Endodermal cell (in vitro differentiated cells): ENCODE measurements around the gene GPC6. TPM values are rescaled to one million over a fixed set of nuclear protein-coding genes. Genes with fewer than 3 reads are reported as not detected.
A peak's percentile ranks its signal among the peaks of the same experiment; 100 is the strongest.

Experiments
- DNase-seq: peaks from one replicate; pipeline ENCODE4 v3.0.0-alpha.2; 2017
- H3K27ac ChIP-seq: 2 replicates; pipeline ENCODE4 v1.5.1; 2013; ENCODE audit warnings: mild to moderate bottlenecking, low read depth, low read length, moderate library complexity
- H3K27me3 ChIP-seq: 2 replicates; pipeline ENCODE4 v1.6.1; 2013; ENCODE audit warnings: mild to moderate bottlenecking, low read length, moderate library complexity; ENCODE audit not compliant: insufficient read depth, control insufficient read depth, poor library complexity, severe bottlenecking
- H3K36me3 ChIP-seq: 2 replicates; pipeline ENCODE4 v1.7.0; 2013; ENCODE audit warnings: mild to moderate bottlenecking, low read length, moderate library complexity; ENCODE audit not compliant: control insufficient read depth, insufficient read depth
- H3K4me1 ChIP-seq: one replicate; pipeline ENCODE4 v1.7.0; 2013; ENCODE audit warnings: low read length; ENCODE audit not compliant: control insufficient read depth, insufficient read depth
- H3K4me3 ChIP-seq: 2 replicates; pipeline ENCODE4 v1.5.1; 2013; ENCODE audit warnings: mild to moderate bottlenecking, low read length, moderate library complexity
- H3K9ac ChIP-seq: 2 replicates; pipeline ENCODE4 v1.6.1; 2013; ENCODE audit warnings: mild to moderate bottlenecking, low read length, moderate library complexity; ENCODE audit not compliant: poor library complexity, severe bottlenecking; ENCODE audit errors: extremely low read depth
- H3K9me3 ChIP-seq: 2 replicates; pipeline ENCODE4 v1.6.1; 2013; ENCODE audit warnings: mild to moderate bottlenecking, low read length, moderate library complexity; ENCODE audit not compliant: control insufficient read depth
- H3K27ac Mint-ChIP-seq: 2 replicates; pipeline ENCODE4 v1.8.0; 2020; ENCODE audit warnings: mixed read lengths
- H3K27me3 Mint-ChIP-seq: 2 replicates; pipeline ENCODE4 v1.8.0; 2021; ENCODE audit warnings: mild to moderate bottlenecking, mixed read lengths; ENCODE audit not compliant: insufficient read depth
- H3K36me3 Mint-ChIP-seq: 2 replicates; pipeline ENCODE4 v1.8.0; 2020; ENCODE audit warnings: low read depth, mixed read lengths
- H3K4me1 Mint-ChIP-seq: 2 replicates; pipeline ENCODE4 v1.8.0; 2020; ENCODE audit warnings: mixed read lengths
- H3K4me3 Mint-ChIP-seq: 2 replicates; pipeline ENCODE4 v1.8.0; 2020; ENCODE audit warnings: mild to moderate bottlenecking, moderate library complexity, mixed read lengths
- H3K9me3 Mint-ChIP-seq: 2 replicates; pipeline ENCODE4 v1.8.0; 2020; ENCODE audit warnings: mild to moderate bottlenecking, mixed read lengths
- WGBS, 2 experiments: methylation state at CpG; one replicate each; pipeline versions ENCODE4 v1.1.5 to v1.1.7; 2013; ENCODE audit warnings: missing lambda C conversion rate in 2 of 2, mixed read lengths in 1 of 2; ENCODE audit not compliant: insufficient coverage in 1 of 2, insufficient read length in 1 of 2; 5-methylcytosine and 5-hydroxymethylcytosine counted together
- total RNA-seq, 2 donors: library from RNA; stranded (reverse); fragmentation: NEBNext Ultra II Directional in 1 of 2; extraction: Animal tissue kit (Norgen Biotek cat#: 25700) in 1 of 2; gene quantifications; 2 replicates in 1 of 2; 3 replicates in 1 of 2; pipeline ENCODE4 v1.2.1, GENCODE V29; 2021
- TF ChIP-seq, protein P1 (sequence below): fragments of 200-600 bp; sonication (generic); conservative IDR thresholded peaks from 2 replicates; pipeline ENCODE4 v1.5.0; 2021; ENCODE audit warnings: antibody characterized with exemption, mild to moderate bottlenecking

GPC6 gene
- total RNA-seq, 2 donors from 2014 or later = 69.6 to 80.4 TPM

GRCh38 chr13:94182185-94182761 is 955.7 kb downstream of the GPC6 start:
- Histone ChIP-seq H3K9me3 (no peaks in the 10 kb centered on the region), H3K27ac (no peak overlapping the region), H3K4me3 (no peak overlapping the region), H3K4me1 (no peaks in the 10 kb centered on the region), H3K27me3 (no peaks in the 10 kb centered on the region), H3K9ac (no peak overlapping the region), H3K36me3 (no peaks in the 10 kb centered on the region)
- H3K36me3 Mint-ChIP-seq = peaks cover 7% of the 10 kb centered on the region
- H3K27ac Mint-ChIP-seq = no peak overlapping the region
- TF ChIP-seq, protein P1, sequence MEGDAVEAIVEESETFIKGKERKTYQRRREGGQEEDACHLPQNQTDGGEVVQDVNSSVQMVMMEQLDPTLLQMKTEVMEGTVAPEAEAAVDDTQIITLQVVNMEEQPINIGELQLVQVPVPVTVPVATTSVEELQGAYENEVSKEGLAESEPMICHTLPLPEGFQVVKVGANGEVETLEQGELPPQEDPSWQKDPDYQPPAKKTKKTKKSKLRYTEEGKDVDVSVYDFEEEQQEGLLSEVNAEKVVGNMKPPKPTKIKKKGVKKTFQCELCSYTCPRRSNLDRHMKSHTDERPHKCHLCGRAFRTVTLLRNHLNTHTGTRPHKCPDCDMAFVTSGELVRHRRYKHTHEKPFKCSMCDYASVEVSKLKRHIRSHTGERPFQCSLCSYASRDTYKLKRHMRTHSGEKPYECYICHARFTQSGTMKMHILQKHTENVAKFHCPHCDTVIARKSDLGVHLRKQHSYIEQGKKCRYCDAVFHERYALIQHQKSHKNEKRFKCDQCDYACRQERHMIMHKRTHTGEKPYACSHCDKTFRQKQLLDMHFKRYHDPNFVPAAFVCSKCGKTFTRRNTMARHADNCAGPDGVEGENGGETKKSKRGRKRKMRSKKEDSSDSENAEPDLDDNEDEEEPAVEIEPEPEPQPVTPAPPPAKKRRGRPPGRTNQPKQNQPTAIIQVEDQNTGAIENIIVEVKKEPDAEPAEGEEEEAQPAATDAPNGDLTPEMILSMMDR = no peak
- no peak overlapping the region for H3K4me3 Mint-ChIP-seq
- DNase-seq = no peak
- H3K27me3 Mint-ChIP-seq = no peaks in the 10 kb centered on the region
- peaks cover 5% of the 10 kb centered on the region for H3K4me1 Mint-ChIP-seq
- no peaks in the 10 kb centered on the region for H3K9me3 Mint-ChIP-seq

DNA sequence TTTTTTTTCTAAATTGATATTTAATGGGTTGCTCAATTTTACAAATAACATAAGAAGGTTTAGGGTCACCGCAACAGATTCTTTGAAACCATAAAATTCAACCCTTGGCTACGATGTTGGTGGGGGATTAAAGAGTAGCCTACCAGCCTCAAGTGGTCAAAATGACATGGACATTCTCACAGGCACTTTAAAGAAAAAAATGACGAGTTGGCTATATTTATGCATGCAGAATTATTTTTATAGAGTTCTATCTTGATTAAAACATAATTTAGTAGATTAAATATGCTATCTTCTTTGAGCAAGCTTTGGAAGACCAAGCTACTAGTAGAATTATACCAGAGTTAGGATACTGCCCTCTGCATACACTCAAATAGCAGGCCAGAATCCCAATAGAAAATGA is 959.9 kb downstream of the GPC6 start:
- H3K4me3 ChIP-seq = no peak overlapping the region
- no peaks in the 10 kb centered on the region for H3K27me3 Mint-ChIP-seq
- DNase-seq = no peak
- H3K27ac Mint-ChIP-seq = no peak overlapping the region
- H3K4me1 Mint-ChIP-seq = peaks cover 14% of the 10 kb centered on the region
- peaks cover 7% of the 10 kb centered on the region for H3K36me3 Mint-ChIP-seq
- H3K36me3 ChIP-seq = no peaks in the 10 kb centered on the region
- no peak overlapping the region for H3K9ac ChIP-seq
- TF ChIP-seq, protein P1 = no peak
- H3K4me3 Mint-ChIP-seq = no peak overlapping the region
- no peaks in the 10 kb centered on the region for H3K27me3 ChIP-seq
- H3K9me3 Mint-ChIP-seq = no peaks in the 10 kb centered on the region
- H3K4me1 ChIP-seq = no peaks in the 10 kb centered on the region
- no peak overlapping the region for H3K27ac ChIP-seq
- 97 to 100% methylated on average over 1 to 3 of the region's 3 CpGs for WGBS, 2 experiments
- H3K9me3 ChIP-seq = no peaks in the 10 kb centered on the region

DNA sequence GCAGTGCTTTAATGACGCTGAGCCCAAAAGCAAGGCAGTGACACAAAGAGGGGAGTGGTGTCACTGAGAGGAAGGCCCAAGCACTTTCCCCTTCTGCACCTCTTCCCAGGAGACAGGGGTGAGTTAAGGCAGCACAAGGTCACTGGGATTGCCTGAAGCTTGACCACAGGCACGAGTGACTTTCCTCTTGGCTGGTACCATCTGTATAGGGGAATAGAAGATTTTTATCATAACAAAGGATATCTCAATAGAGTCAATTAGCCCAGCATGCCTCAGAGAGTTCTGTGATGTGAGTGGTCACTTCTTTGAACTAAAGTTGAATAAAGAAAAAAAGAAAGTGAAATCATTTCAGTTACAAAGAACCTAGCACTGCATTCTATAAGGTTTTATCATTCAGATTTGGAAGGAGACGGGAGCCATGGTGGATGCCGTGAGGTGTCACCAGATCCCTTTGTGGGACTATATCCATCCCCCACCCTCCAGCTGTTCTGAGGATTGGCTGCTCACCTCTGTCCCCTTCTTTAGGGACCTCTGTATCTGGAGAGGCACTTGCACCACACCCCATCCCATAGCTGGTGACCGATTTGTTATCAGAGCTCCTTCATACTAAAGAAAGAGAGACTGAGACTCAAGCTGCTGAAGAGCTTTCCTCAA is 961.7 kb downstream of the GPC6 start:
- no peak overlapping the region for H3K4me3 ChIP-seq
- H3K27me3 ChIP-seq = no peaks in the 10 kb centered on the region
- TF ChIP-seq, protein P1 = no peak
- no peaks in the 10 kb centered on the region for H3K36me3 ChIP-seq
- H3K4me3 Mint-ChIP-seq = no peak overlapping the region
- DNase-seq = peak; percentile 54
- H3K36me3 Mint-ChIP-seq = peaks cover 7% of the 10 kb centered on the region
- no peaks in the 10 kb centered on the region for H3K27me3 Mint-ChIP-seq
- WGBS, 2 experiments = 45 to 65% methylated on average over 3 to 5 of the region's 5 CpGs
- peak overlapping the region; percentile 67 for H3K27ac ChIP-seq
- H3K9me3 ChIP-seq = no peaks in the 10 kb centered on the region
- peaks cover 9% of the 10 kb centered on the region for H3K4me1 Mint-ChIP-seq
- no peak overlapping the region for H3K27ac Mint-ChIP-seq
- no peaks in the 10 kb centered on the region for H3K9me3 Mint-ChIP-seq
- H3K9ac ChIP-seq = no peak overlapping the region
- no peaks in the 10 kb centered on the region for H3K4me1 ChIP-seq
